CD14-positive monocyte (primary cell): ENCODE measurements around the gene ZNF727. TPM values are rescaled to one million over a fixed set of nuclear protein-coding genes. Genes with fewer than 3 reads are reported as not detected.
A peak's percentile ranks its signal among the peaks of the same experiment; 100 is the strongest.
"Not testable (repeated sequence)": the region's sequence is repeated elsewhere in the genome, so short reads cannot be mapped to it uniquely, and the experiment has no call there.

ENCODE experiments used
- DNase-seq, 3 donors: peaks; one replicate each; pipeline ENCODE4 v3.0.0-alpha.2; 2011 to 2022
- H2AFZ ChIP-seq: 2 replicates; pipeline ENCODE4 v1.6.0; 2012; ENCODE audit warnings: mild to moderate bottlenecking, low read depth, low read length, inconsistent platforms; ENCODE audit not compliant: insufficient read depth, poor library complexity, severe bottlenecking
- H3K27ac ChIP-seq, 2 donors: 1 replicate in 1 of 2; 2 replicates in 1 of 2; pipeline ENCODE4 v1.5.1; 2012 to 2013; ENCODE audit warnings: low read length in 2 of 2, control low read depth in 1 of 2, inconsistent platforms in 1 of 2, low read depth in 1 of 2, mild to moderate bottlenecking in 1 of 2
- H3K27me3 ChIP-seq, 2 donors: one replicate each; pipeline versions ENCODE4 v1.6.0 to v1.6.1; 2011 to 2013; ENCODE audit warnings: low read length in 2 of 2; ENCODE audit not compliant: control insufficient read depth in 2 of 2, insufficient read depth in 2 of 2
- H3K36me3 ChIP-seq, 2 donors: replicated peaks in 1 of 2; 1 replicate in 1 of 2; 2 replicates in 1 of 2; pipeline versions ENCODE4 v1.5.1 to v1.6.1; 2012 to 2013; ENCODE audit warnings: low read length in 2 of 2, control low read depth in 1 of 2, inconsistent platforms in 1 of 2, mild to moderate bottlenecking in 1 of 2; ENCODE audit not compliant: insufficient read depth in 2 of 2, control insufficient read depth in 1 of 2
- H3K4me1 ChIP-seq, 2 donors: 1 replicate in 1 of 2; 2 replicates in 1 of 2; pipeline versions ENCODE4 v1.5.1 to v1.6.1; 2012 to 2013; ENCODE audit warnings: low read length in 2 of 2, control low read depth in 1 of 2, inconsistent platforms in 1 of 2, mild to moderate bottlenecking in 1 of 2, moderate library complexity in 1 of 2; ENCODE audit not compliant: insufficient read depth in 2 of 2, control insufficient read depth in 1 of 2
- H3K4me2 ChIP-seq: replicated peaks from 2 replicates; pipeline ENCODE3; 2012; ENCODE audit warnings: low read length, moderate library complexity, mild to moderate bottlenecking; ENCODE audit not compliant: poor library complexity, severe bottlenecking; ENCODE audit errors: extremely low read depth
- H3K4me3 ChIP-seq, 3 experiments: fragments of 200-600 bp in 1 of 3; sonication (generic) in 1 of 3; replicated peaks in 1 of 3; 1 replicate in 2 of 3; 2 replicates in 1 of 3; pipeline ENCODE4 v1.5.1; 2011 to 2013; ENCODE audit warnings: low read length in 3 of 3, mild to moderate bottlenecking in 3 of 3, control low read depth in 2 of 3, low read depth in 2 of 3, inconsistent platforms in 1 of 3, moderate library complexity in 1 of 3
- H3K79me2 ChIP-seq: 2 replicates; pipeline ENCODE4 v1.6.0; 2012; ENCODE audit warnings: mild to moderate bottlenecking, control low read depth, inconsistent platforms, low read length, moderate library complexity; ENCODE audit not compliant: insufficient read depth
- H3K9ac ChIP-seq: 2 replicates; pipeline ENCODE4 v1.6.0; 2017; ENCODE audit warnings: low read length, mild to moderate bottlenecking; ENCODE audit not compliant: insufficient read depth, poor library complexity, severe bottlenecking
- H3K9me3 ChIP-seq, 2 donors: replicated peaks in 1 of 2; 1 replicate in 1 of 2; 2 replicates in 1 of 2; pipeline versions ENCODE4 v1.5.1 to v1.6.1; 2012 to 2013; ENCODE audit warnings: low read length in 2 of 2, control low read depth in 1 of 2; ENCODE audit not compliant: control insufficient read depth in 1 of 2, insufficient read depth in 1 of 2
- H4K20me1 ChIP-seq: 2 replicates; pipeline ENCODE4 v1.6.0; 2012; ENCODE audit warnings: mild to moderate bottlenecking, low read length, control low read depth, moderate library complexity; ENCODE audit not compliant: insufficient read depth
- H3K27ac Mint-ChIP-seq, 7 donors: one replicate each; pipeline ENCODE4 v1.8.0; 2020; ENCODE audit warnings: mild to moderate bottlenecking in 7 of 7, mixed read lengths in 7 of 7, moderate library complexity in 6 of 7, inconsistent platforms in 2 of 7
- H3K27me3 Mint-ChIP-seq, 3 donors: one replicate each; pipeline ENCODE4 v1.8.0; 2021 to 2022; ENCODE audit warnings: low read depth in 3 of 3, mild to moderate bottlenecking in 3 of 3, mixed read lengths in 3 of 3, moderate library complexity in 3 of 3, inconsistent platforms in 1 of 3
- H3K36me3 Mint-ChIP-seq, 2 donors: one replicate each; pipeline ENCODE4 v1.8.0; 2020; ENCODE audit warnings: mixed read lengths in 2 of 2, inconsistent platforms in 1 of 2, mild to moderate bottlenecking in 1 of 2
- H3K4me1 Mint-ChIP-seq: one replicate; pipeline ENCODE4 v1.8.0; 2020; ENCODE audit warnings: mild to moderate bottlenecking, mixed read lengths
- H3K4me3 Mint-ChIP-seq, 2 donors: one replicate each; pipeline ENCODE4 v1.8.0; 2020; ENCODE audit warnings: mild to moderate bottlenecking in 2 of 2, mixed read lengths in 2 of 2, moderate library complexity in 1 of 2
- H3K9me3 Mint-ChIP-seq, 7 donors: one replicate each; pipeline ENCODE4 v1.8.0; 2020 to 2022; ENCODE audit warnings: mixed read lengths in 7 of 7, mild to moderate bottlenecking in 6 of 7, moderate library complexity in 6 of 7, inconsistent platforms in 2 of 7
- CTCF ChIP-seq: fragments of 200-600 bp; IDR thresholded peaks from one replicate; pipeline ENCODE4 v1.8.0; 2022; ENCODE audit warnings: antibody characterized with exemption, mild to moderate bottlenecking
- WGBS: methylation state at CpG from one replicate; pipeline ENCODE4 v1.1.5; 2013; ENCODE audit warnings: missing lambda C conversion rate; ENCODE audit not compliant: insufficient coverage; 5-methylcytosine and 5-hydroxymethylcytosine counted together
- intact Hi-C, 2 donors: fragments of 100-400 bp; cut with micrococcal nuclease; formaldehyde crosslinking; loops; one replicate each; pipeline versions ENCODE4 v1.15.0 to v1.15.1; 2023
- polyA plus RNA-seq, 3 donors: library from polyadenylated mRNA; depleted of rRNA in 1 of 3; unstranded in 2 of 3; stranded (reverse) in 1 of 3; fragments of 300-500 nt in 2 of 3; fragments of >200 nt in 1 of 3; fragmentation: Illumina TruSeq in 2 of 3; gene quantifications; 1 replicate in 2 of 3; 2 replicates in 1 of 3; pipeline ENCODE4 v1.2.3, GENCODE V29; 2012 to 2021

Gene ZNF727
- polyA plus RNA-seq, 3 donors, result not detected

GRCh38 chr7:64046041-64046389 is 781 bp downstream of the ZNF727 start:
- Mint-ChIP-seq H3K27me3 (peaks cover 0 to 6% (median 2%) of the 10 kb centered on the region in 3 donors), H3K36me3 (no peaks in the 10 kb centered on the region), H3K4me3 (peak overlapping the region; percentile 79 to 87), H3K4me1 (peaks cover 12% of the 10 kb centered on the region), H3K9me3 (peaks cover 41 to 67% (median 54%) of the 10 kb centered on the region in 7 donors), H3K27ac (no peak overlapping the region)
- H3K36me3 ChIP-seq, result no peaks in the 10 kb centered on the region
- no peak for TF ChIP-seq CTCF
- H3K9ac ChIP-seq, result no peak overlapping the region
- 38% methylated on average over 4 of the region's 12 CpGs for WGBS
- H4K20me1 ChIP-seq, result no peaks in the 10 kb centered on the region
- peak overlapping the region; percentile 43 for H3K4me2 ChIP-seq
- peak overlapping the region; percentile 41 for H2AFZ ChIP-seq
- H3K27me3 ChIP-seq, result no peaks in the 10 kb centered on the region
- H3K9me3 ChIP-seq, result peaks cover 60 to 63% of the 10 kb centered on the region in 2 donors
- peak overlapping the region in 2 of 3 experiments; percentile 22 to 66 for H3K4me3 ChIP-seq
- DNase-seq, result no peak
- H3K79me2 ChIP-seq, result no peaks in the 10 kb centered on the region
- intact Hi-C loops, result no loop called here
- H3K4me1 ChIP-seq, result no peaks in the 10 kb centered on the region
- no peak overlapping the region for H3K27ac ChIP-seq

GRCh38 chr7:64077837-64078698 is 32.8 kb downstream of the ZNF727 start:
- not testable (repeated sequence) for H3K4me3 Mint-ChIP-seq, H3K79me2 ChIP-seq, H3K27ac Mint-ChIP-seq, H3K9ac ChIP-seq, DNase-seq, H3K4me2 ChIP-seq, H3K36me3 ChIP-seq, H2AFZ ChIP-seq, H3K36me3 Mint-ChIP-seq, H3K27ac ChIP-seq, H4K20me1 ChIP-seq, H3K27me3 ChIP-seq, H3K4me1 Mint-ChIP-seq, H3K4me1 ChIP-seq, H3K27me3 Mint-ChIP-seq
- peak overlapping the region in 1 of 3 experiments; percentile 17 for H3K4me3 ChIP-seq
- no CpG with 5 or more reads among the region's 3 CpGs for WGBS
- intact Hi-C loops, result loop anchor here in 1 of 2 donors (10.0 kb wide), 1 partner anchor 53 kb away; no protein-coding TSS in a partner anchor
- peaks cover 31 to 92% of the 10 kb centered on the region in 2 donors for H3K9me3 ChIP-seq
- H3K9me3 Mint-ChIP-seq, result peaks cover 50 to 88% (median 68%) of the 10 kb centered on the region in 7 donors
